Measurements from ENCODE around the gene KASH5.
A peak's percentile ranks its signal among the peaks of the same experiment; 100 is the strongest.
"Not testable (repeated sequence)": the region's sequence is repeated elsewhere in the genome, so short reads cannot be mapped to it uniquely, and the experiment has no call there.

KASH5 gene

GRCh38 chr19:49362929-49363267, 25.2 kb upstream of the KASH5 start:
- no peak for DNase-seq

- DNase-seq, result peak; percentile 80
Measured at GRCh38 chr19:49363268-49364082, 24.6 kb upstream of the KASH5 start, which contains the start of gene DKKL1. DKKL1 (plus strand) TSS chr19:49363877; CDS start chr19:49363999, 122 bp downstream.

- no peak for DNase-seq
Measured at GRCh38 chr19:49364083-49364737, 23.8 kb upstream of the KASH5 start.

GRCh38 chr19:49366110-49366509, 21.9 kb upstream of the KASH5 start:
- no peak for DNase-seq

- DNase-seq, result peak; percentile 25
Measured at GRCh38 chr19:49368711-49369358, 19.2 kb upstream of the KASH5 start.

GRCh38 chr19:49371184-49371583, 16.9 kb upstream of the KASH5 start:
- DNase-seq, result no peak

GRCh38 chr19:49373174-49373573, 14.9 kb upstream of the KASH5 start:
- DNase-seq, result not testable (repeated sequence)

- DNase-seq, result no peak
Measured at GRCh38 chr19:49374665-49375434, 13.2 kb upstream of the KASH5 start.

GRCh38 chr19:49378512-49378911, 9.5 kb upstream of the KASH5 start:
- no peak for DNase-seq

GRCh38 chr19:49380391-49380790, 7.7 kb upstream of the KASH5 start:
- no peak for DNase-seq

- DNase-seq, result no peak
Measured at GRCh38 chr19:49382639-49383038, 5.4 kb upstream of the KASH5 start.

GRCh38 chr19:49383599-49383998, 4.5 kb upstream of the KASH5 start:
- no peak for DNase-seq

GRCh38 chr19:49389406-49389805, 1.4 kb downstream of the KASH5 start:
- no peak for DNase-seq

GRCh38 chr19:49390131-49390928, 2.3 kb downstream of the KASH5 start:
- no peak for DNase-seq

GRCh38 chr19:49390929-49391359, 2.9 kb downstream of the KASH5 start:
- peak; percentile 31 for DNase-seq

- DNase-seq, result peak; percentile 90
Measured at GRCh38 chr19:49391581-49392399, 3.7 kb downstream of the KASH5 start.

- no peak for DNase-seq
Measured at GRCh38 chr19:49393881-49394280, 5.8 kb downstream of the KASH5 start.

GRCh38 chr19:49395581-49396407, 7.7 kb downstream of the KASH5 start:
- DNase-seq, result peak; percentile 90

GRCh38 chr19:49396738-49397505, 8.9 kb downstream of the KASH5 start:
- DNase-seq, result no peak

Measured in NCI-H2171 treated with DMSO at 0.1 percent for 48 hours (cell line).